ENCODE data around the gene AMN. TPM values are rescaled to one million over a fixed set of nuclear protein-coding genes. Genes with fewer than 3 reads are reported as not detected.

Gene AMN
- total and polyA plus RNA-seq, 9 of the 15 experiments (the other 6 are each of a cell fraction or from before 2014, with no cell fraction given), result 0.04 to 0.14 TPM; not detected in 7

DNA sequence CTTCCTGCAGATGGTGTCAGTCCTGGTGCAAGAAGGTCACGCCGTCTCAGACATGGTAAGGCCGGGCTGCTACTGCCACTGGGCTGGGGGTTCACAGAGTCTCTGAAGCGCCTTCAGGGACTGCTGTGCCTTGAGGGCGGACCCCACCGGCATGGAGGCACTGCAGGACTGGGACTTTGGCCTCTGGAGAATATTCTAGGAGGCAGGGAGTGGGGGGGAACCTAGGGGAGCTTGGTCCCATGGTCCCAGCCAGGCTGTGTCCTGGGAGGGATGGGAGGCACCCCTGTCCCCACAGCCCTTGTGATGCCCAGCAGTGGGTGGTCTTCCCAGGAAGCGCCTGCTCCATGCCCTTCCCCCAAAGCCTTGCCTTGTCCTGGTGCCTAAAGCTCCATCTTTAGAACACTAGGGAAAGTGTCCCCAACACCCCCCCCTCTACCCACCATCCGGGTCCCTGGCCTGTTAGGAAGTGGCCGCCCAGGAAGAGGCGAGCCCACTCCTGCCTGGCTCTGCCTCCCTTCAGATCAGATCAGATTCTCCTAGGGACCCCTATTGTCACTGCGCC is 1.5 kb downstream of the AMN start:
- 41% methylated on average over 6 of the region's 11 CpGs for WGBS (ENCODE audit: insufficient coverage, low coverage, missing lambda C conversion rate)
- Histone ChIP-seq H3K36me3 (ENCODE audit: control insufficient read depth, insufficient read depth, low read length) (no peaks in the 10 kb centered on the region), H3K9ac (ENCODE audit: insufficient read depth in 1 of 2, low read depth in 2 of 2, low read length in 2 of 2) (no peak overlapping the region), H3K9me1 (ENCODE audit: control insufficient read depth, insufficient read depth, low read length) (no peaks in the 10 kb centered on the region), H3K9me3 (replicated peaks; ENCODE audit: control insufficient read depth, insufficient read depth, low read depth, low read length) (no peaks in the 10 kb centered on the region), H2AFZ (ENCODE audit: low read depth, low read length) (no peak overlapping the region), H3K4me1 (replicated peaks in 1 of 2; ENCODE audit: control insufficient read depth in 2 of 2, insufficient read depth in 2 of 2, low read length in 2 of 2) (peaks cover 0 to 35% of the 10 kb centered on the region in 2 experiments; a peak in 3 of 5 replicates), H3K79me2 (ENCODE audit: control insufficient read depth, insufficient read depth, low read length) (no peaks in the 10 kb centered on the region), H3K4me3 (no peak overlapping the region), H3K27ac (ENCODE audit: extremely low read depth, low read depth, low read length) (no peak overlapping the region), H4K20me1 (replicated peaks; ENCODE audit: control insufficient read depth, insufficient read depth, low read length) (no peaks in the 10 kb centered on the region), H3K27me3 (ENCODE audit: control insufficient read depth in 2 of 2, insufficient read depth in 2 of 2, low read length in 2 of 2) (peaks cover 0 to 10% of the 10 kb centered on the region in 2 experiments; a peak in 1 of 5 replicates), H3K4me2 (ENCODE audit: insufficient read depth, low read length) (no peak overlapping the region)
- in situ Hi-C loops (cut with MboI) (loop anchor here (25.0 kb wide), 1 partner anchor 412 kb away; the partner anchor contains the start of gene ANKRD9), intact Hi-C loops (cut with micrococcal nuclease) (no loop called here)
- DNase-seq (ENCODE audit: extremely low read depth in 1 of 4, low spot score in 3 of 4), result no peak
- POLR2A ChIA-PET, result interaction anchor here (0.6 to 0.9 kb wide), 3 partner anchors 21 to 159 kb away, joined by 3 read pairs; no protein-coding TSS in a partner anchor
- BruUV-seq (replicated peaks), result no TSS peak
- ATAC-seq, result no peak
- CTCF ChIA-PET (ENCODE audit: low intra/inter-chr PET ratio), result no interaction called here
- FAIRE-seq, result no peak
- no peak for TF ChIP-seq TAF9B (IDR thresholded peaks at IDR 0.05; ENCODE audit: partially characterized antibody)
- no peak for TF ChIP-seq MTA1 (IDR thresholded peaks at IDR 0.05; ENCODE audit: borderline replicate concordance)
- no peak for TF ChIP-seq ZBTB49 (CRISPR knock-in tag; IDR thresholded peaks at IDR 0.05; ENCODE audit: borderline replicate concordance)
- TF ChIP-seq HES1 (IDR thresholded peaks at IDR 0.05; ENCODE audit: low read depth), result no peak
- no peak for TF ChIP-seq MECOM (CRISPR knock-in tag; IDR thresholded peaks at IDR 0.05)
- TF ChIP-seq PCBP2 (IDR thresholded peaks at IDR 0.05; ENCODE audit: low read depth, low read length, poor library complexity, severe bottlenecking), result no peak
- no peak for TF ChIP-seq ZNF407 (IDR thresholded peaks at IDR 0.05; ENCODE audit: low read depth)
- TF ChIP-seq LEF1 (IDR thresholded peaks at IDR 0.05), result no peak
- TF ChIP-seq ZNF830 (CRISPR knock-in tag; IDR thresholded peaks at IDR 0.05), result no peak
- no peak for TF ChIP-seq NBN (IDR thresholded peaks at IDR 0.05; ENCODE audit: low read depth)
- no peak for TF ChIP-seq MTA2 (IDR thresholded peaks at IDR 0.05; ENCODE audit: low read depth)
- no peak for TF ChIP-seq ZNF165 (CRISPR knock-in tag; IDR thresholded peaks at IDR 0.05; ENCODE audit: borderline replicate concordance)
